CD14-positive monocyte (primary cell): ENCODE data around the gene BCDIN3D. TPM values are rescaled to one million over a fixed set of nuclear protein-coding genes. Genes with fewer than 3 reads are reported as not detected.

ENCODE experiments used
- DNase-seq, 3 donors: peaks; one replicate each; pipeline ENCODE4 v3.0.0-alpha.2; 2011 to 2022
- H2AFZ ChIP-seq: 2 replicates; pipeline ENCODE4 v1.6.0; 2012; ENCODE audit warnings: mild to moderate bottlenecking, low read depth, low read length, inconsistent platforms; ENCODE audit not compliant: insufficient read depth, poor library complexity, severe bottlenecking
- H3K27ac ChIP-seq, 2 donors: 1 replicate in 1 of 2; 2 replicates in 1 of 2; pipeline ENCODE4 v1.5.1; 2012 to 2013; ENCODE audit warnings: low read length in 2 of 2, control low read depth in 1 of 2, inconsistent platforms in 1 of 2, low read depth in 1 of 2, mild to moderate bottlenecking in 1 of 2
- H3K27me3 ChIP-seq, 2 donors: one replicate each; pipeline versions ENCODE4 v1.6.0 to v1.6.1; 2011 to 2013; ENCODE audit warnings: low read length in 2 of 2; ENCODE audit not compliant: control insufficient read depth in 2 of 2, insufficient read depth in 2 of 2
- H3K36me3 ChIP-seq, 2 donors: replicated peaks in 1 of 2; 1 replicate in 1 of 2; 2 replicates in 1 of 2; pipeline versions ENCODE4 v1.5.1 to v1.6.1; 2012 to 2013; ENCODE audit warnings: low read length in 2 of 2, control low read depth in 1 of 2, inconsistent platforms in 1 of 2, mild to moderate bottlenecking in 1 of 2; ENCODE audit not compliant: insufficient read depth in 2 of 2, control insufficient read depth in 1 of 2
- H3K4me1 ChIP-seq, 2 donors: 1 replicate in 1 of 2; 2 replicates in 1 of 2; pipeline versions ENCODE4 v1.5.1 to v1.6.1; 2012 to 2013; ENCODE audit warnings: low read length in 2 of 2, control low read depth in 1 of 2, inconsistent platforms in 1 of 2, mild to moderate bottlenecking in 1 of 2, moderate library complexity in 1 of 2; ENCODE audit not compliant: insufficient read depth in 2 of 2, control insufficient read depth in 1 of 2
- H3K4me2 ChIP-seq: replicated peaks from 2 replicates; pipeline ENCODE3; 2012; ENCODE audit warnings: low read length, moderate library complexity, mild to moderate bottlenecking; ENCODE audit not compliant: poor library complexity, severe bottlenecking; ENCODE audit errors: extremely low read depth
- H3K4me3 ChIP-seq, 3 experiments: fragments of 200-600 bp in 1 of 3; sonication (generic) in 1 of 3; replicated peaks in 1 of 3; 1 replicate in 2 of 3; 2 replicates in 1 of 3; pipeline ENCODE4 v1.5.1; 2011 to 2013; ENCODE audit warnings: low read length in 3 of 3, mild to moderate bottlenecking in 3 of 3, control low read depth in 2 of 3, low read depth in 2 of 3, inconsistent platforms in 1 of 3, moderate library complexity in 1 of 3
- H3K79me2 ChIP-seq: 2 replicates; pipeline ENCODE4 v1.6.0; 2012; ENCODE audit warnings: mild to moderate bottlenecking, control low read depth, inconsistent platforms, low read length, moderate library complexity; ENCODE audit not compliant: insufficient read depth
- H3K9ac ChIP-seq: 2 replicates; pipeline ENCODE4 v1.6.0; 2017; ENCODE audit warnings: low read length, mild to moderate bottlenecking; ENCODE audit not compliant: insufficient read depth, poor library complexity, severe bottlenecking
- H3K9me3 ChIP-seq, 2 donors: replicated peaks in 1 of 2; 1 replicate in 1 of 2; 2 replicates in 1 of 2; pipeline versions ENCODE4 v1.5.1 to v1.6.1; 2012 to 2013; ENCODE audit warnings: low read length in 2 of 2, control low read depth in 1 of 2; ENCODE audit not compliant: control insufficient read depth in 1 of 2, insufficient read depth in 1 of 2
- H4K20me1 ChIP-seq: 2 replicates; pipeline ENCODE4 v1.6.0; 2012; ENCODE audit warnings: mild to moderate bottlenecking, low read length, control low read depth, moderate library complexity; ENCODE audit not compliant: insufficient read depth
- H3K27ac Mint-ChIP-seq, 7 donors: one replicate each; pipeline ENCODE4 v1.8.0; 2020; ENCODE audit warnings: mild to moderate bottlenecking in 7 of 7, mixed read lengths in 7 of 7, moderate library complexity in 6 of 7, inconsistent platforms in 2 of 7
- H3K27me3 Mint-ChIP-seq, 3 donors: one replicate each; pipeline ENCODE4 v1.8.0; 2021 to 2022; ENCODE audit warnings: low read depth in 3 of 3, mild to moderate bottlenecking in 3 of 3, mixed read lengths in 3 of 3, moderate library complexity in 3 of 3, inconsistent platforms in 1 of 3
- H3K36me3 Mint-ChIP-seq, 2 donors: one replicate each; pipeline ENCODE4 v1.8.0; 2020; ENCODE audit warnings: mixed read lengths in 2 of 2, inconsistent platforms in 1 of 2, mild to moderate bottlenecking in 1 of 2
- H3K4me1 Mint-ChIP-seq: one replicate; pipeline ENCODE4 v1.8.0; 2020; ENCODE audit warnings: mild to moderate bottlenecking, mixed read lengths
- H3K4me3 Mint-ChIP-seq, 2 donors: one replicate each; pipeline ENCODE4 v1.8.0; 2020; ENCODE audit warnings: mild to moderate bottlenecking in 2 of 2, mixed read lengths in 2 of 2, moderate library complexity in 1 of 2
- H3K9me3 Mint-ChIP-seq, 7 donors: one replicate each; pipeline ENCODE4 v1.8.0; 2020 to 2022; ENCODE audit warnings: mixed read lengths in 7 of 7, mild to moderate bottlenecking in 6 of 7, moderate library complexity in 6 of 7, inconsistent platforms in 2 of 7
- CTCF ChIP-seq: fragments of 200-600 bp; IDR thresholded peaks from one replicate; pipeline ENCODE4 v1.8.0; 2022; ENCODE audit warnings: antibody characterized with exemption, mild to moderate bottlenecking
- WGBS: methylation state at CpG from one replicate; pipeline ENCODE4 v1.1.5; 2013; ENCODE audit warnings: missing lambda C conversion rate; ENCODE audit not compliant: insufficient coverage; 5-methylcytosine and 5-hydroxymethylcytosine counted together
- intact Hi-C, 2 donors: fragments of 100-400 bp; cut with micrococcal nuclease; formaldehyde crosslinking; loops; one replicate each; pipeline versions ENCODE4 v1.15.0 to v1.15.1; 2023
- polyA plus RNA-seq, 3 donors: library from polyadenylated mRNA; depleted of rRNA in 1 of 3; unstranded in 2 of 3; stranded (reverse) in 1 of 3; fragments of 300-500 nt in 2 of 3; fragments of >200 nt in 1 of 3; fragmentation: Illumina TruSeq in 2 of 3; gene quantifications; 1 replicate in 2 of 3; 2 replicates in 1 of 3; pipeline ENCODE4 v1.2.3, GENCODE V29; 2012 to 2021

The BCDIN3D gene
- polyA plus RNA-seq, 3 donors, result 0.71 to 1.2 (median 1.0) TPM

- Mint-ChIP-seq H3K27ac (no peak overlapping the region), H3K4me3 (no peak overlapping the region)
Measured at GRCh38 chr12:49795654-49796105, 47.2 kb downstream of the BCDIN3D start.

GRCh38 chr12:49794811-49795653 lies 47.9 kb downstream of the BCDIN3D start:
- Histone ChIP-seq H3K9ac (no peak overlapping the region), H3K4me2 (no peak overlapping the region), H4K20me1 (peaks cover 15% of the 10 kb centered on the region), H3K27me3 (no peaks in the 10 kb centered on the region), H3K79me2 (no peaks in the 10 kb centered on the region), H3K9me3 (no peaks in the 10 kb centered on the region), H3K4me1 (peaks cover 17 to 20% of the 10 kb centered on the region in 2 donors), H3K27ac (no peak overlapping the region), H3K4me3 (no peak overlapping the region), H3K36me3 (peaks cover 75 to 96% of the 10 kb centered on the region in 2 donors), H2AFZ (no peak overlapping the region)
- Mint-ChIP-seq H3K27ac (no peak overlapping the region), H3K4me3 (no peak overlapping the region), H3K4me1 (peaks cover 17% of the 10 kb centered on the region), H3K36me3 (peaks cover 58 to 84% of the 10 kb centered on the region in 2 donors), H3K27me3 (no peaks in the 10 kb centered on the region), H3K9me3 (no peaks in the 10 kb centered on the region)
- no peak for DNase-seq
- no peak for TF ChIP-seq CTCF
- WGBS, result 96% methylated on average over 32 of the region's 32 CpGs
- intact Hi-C loops, result no loop called here

More at GRCh38 chr12:49795654-49796105, 47.2 kb downstream of the BCDIN3D start:
- Histone ChIP-seq H4K20me1 (peaks cover 11% of the 10 kb centered on the region), H3K4me3 (no peak overlapping the region), H3K4me2 (no peak overlapping the region), H3K9ac (no peak overlapping the region), H2AFZ (no peak overlapping the region), H3K79me2 (no peaks in the 10 kb centered on the region), H3K27ac (no peak overlapping the region), H3K4me1 (peaks cover 17 to 20% of the 10 kb centered on the region in 2 donors), H3K27me3 (no peaks in the 10 kb centered on the region), H3K9me3 (no peaks in the 10 kb centered on the region), H3K36me3 (peaks cover 78 to 97% of the 10 kb centered on the region in 2 donors)
- H3K4me1 Mint-ChIP-seq, result peaks cover 17% of the 10 kb centered on the region
- no peaks in the 10 kb centered on the region for H3K9me3 Mint-ChIP-seq
- intact Hi-C loops, result no loop called here
- no peaks in the 10 kb centered on the region for H3K27me3 Mint-ChIP-seq
- peaks cover 58 to 84% of the 10 kb centered on the region in 2 donors for H3K36me3 Mint-ChIP-seq
- no peak for TF ChIP-seq CTCF
- 92% methylated on average over 11 of the region's 12 CpGs for WGBS
- no peak for DNase-seq
